ENCODE results near the gene CIAPIN1.
A peak's percentile ranks its signal among the peaks of the same experiment; 100 is the strongest.

Gene CIAPIN1

GRCh38 chr16:57476546-57477410 is 29.6 kb upstream of the CIAPIN1 start:
- no peak for DNase-seq (ENCODE audit: low spot score)

GRCh38 chr16:57475711-57476339 is 28.6 kb upstream of the CIAPIN1 start:
- DNase-seq (ENCODE audit: low spot score) = peak; percentile 13

DNA sequence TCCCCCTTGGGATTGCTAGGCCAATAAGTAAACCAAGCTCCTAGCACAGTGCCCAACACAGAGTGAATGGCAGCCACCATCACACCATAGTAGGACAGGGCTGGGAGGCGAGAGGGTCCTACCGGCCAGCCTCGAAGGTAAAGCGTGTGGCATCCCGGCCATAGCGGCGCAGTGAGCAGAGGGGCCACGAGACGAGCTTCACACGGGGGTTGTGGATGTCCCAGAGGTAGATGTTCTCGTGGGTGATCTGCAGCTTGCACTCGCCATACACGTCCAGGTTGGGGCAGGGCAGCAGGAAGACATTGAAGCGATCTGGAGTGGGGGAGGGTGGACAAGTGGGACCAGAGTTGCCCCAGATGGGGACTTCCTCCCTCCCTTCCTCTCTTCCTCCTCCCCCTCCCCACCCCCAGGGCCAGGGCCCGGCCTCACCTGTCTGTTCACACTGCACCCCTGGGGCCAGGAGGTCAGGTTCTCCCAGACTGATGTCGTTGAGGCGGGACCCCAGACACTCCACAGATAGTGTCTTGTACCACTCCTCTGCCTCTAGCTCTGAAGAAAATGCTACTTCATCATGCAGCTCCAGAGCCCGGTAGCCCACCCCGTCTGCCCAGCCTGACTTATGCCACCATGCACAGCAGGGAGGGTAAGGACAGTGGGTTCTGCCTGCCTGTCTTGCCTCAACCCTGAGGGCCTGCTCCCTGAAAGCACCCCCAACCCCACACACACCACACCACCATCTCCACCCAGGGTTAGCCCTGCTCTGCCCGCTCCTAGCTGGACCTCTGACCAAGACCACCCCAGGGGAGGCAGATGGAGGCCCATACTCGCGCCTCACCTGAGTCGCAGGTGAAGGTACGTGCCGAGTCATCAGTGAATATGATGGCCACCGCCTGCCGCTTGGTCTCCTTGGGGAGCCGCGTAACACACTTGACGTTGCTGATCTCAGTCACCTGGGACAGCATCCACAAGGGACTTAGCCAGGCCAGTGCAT is 27.8 kb upstream of the CIAPIN1 start:
- DNase-seq (ENCODE audit: low spot score) = no peak

DNA sequence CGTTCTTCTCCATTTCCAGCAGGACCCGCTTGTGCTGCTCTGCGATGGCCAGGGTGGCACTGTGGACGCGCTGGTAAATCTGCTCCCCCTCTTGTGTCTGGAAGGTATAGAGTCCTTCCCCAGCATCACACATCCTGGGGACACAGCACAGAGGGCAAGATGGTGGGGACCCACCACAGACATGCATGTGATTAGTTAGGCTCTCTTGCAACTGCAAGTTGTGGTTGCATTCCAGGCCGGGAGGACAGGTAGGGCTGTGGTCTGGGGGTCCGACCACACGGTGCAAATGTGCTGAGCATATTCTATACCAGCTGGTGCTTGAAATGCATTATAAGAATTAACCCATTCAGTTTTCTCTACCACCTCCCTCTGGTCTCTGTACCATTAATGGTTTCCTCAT is 26.7 kb upstream of the CIAPIN1 start:
- no peak for DNase-seq (ENCODE audit: low spot score)

DNA sequence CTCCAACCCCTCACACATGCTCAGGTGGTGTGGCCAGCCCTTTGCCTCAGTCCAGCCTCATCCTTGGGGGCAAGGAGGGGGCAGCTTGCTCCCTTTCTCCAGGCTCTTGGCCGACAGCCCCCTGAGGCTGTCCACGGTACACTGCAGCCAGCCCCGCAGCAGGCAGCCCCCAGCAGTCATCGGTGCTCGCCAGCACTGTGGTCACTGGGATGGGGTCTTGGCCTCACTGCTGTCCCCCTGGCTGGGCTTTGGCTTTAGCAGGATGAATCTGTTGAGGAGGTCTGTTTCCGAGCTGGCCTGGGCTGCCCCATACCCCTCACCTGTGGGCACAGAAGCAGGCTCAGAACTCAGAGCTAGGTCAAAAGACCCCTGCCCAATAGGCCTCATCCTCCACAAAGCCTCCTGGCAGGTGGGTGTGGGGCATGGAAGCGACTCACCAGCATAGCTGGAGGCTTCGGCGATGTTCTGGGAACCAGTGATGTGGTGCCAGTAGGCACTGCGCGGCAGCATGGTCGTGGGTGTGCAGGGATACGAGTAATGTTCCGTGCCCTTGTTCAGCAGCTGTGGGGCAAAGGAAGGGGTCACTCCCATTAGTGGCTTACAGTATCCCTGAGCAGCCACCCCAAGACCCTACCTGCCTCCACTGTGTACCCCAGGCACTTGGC is 26.1 kb upstream of the CIAPIN1 start:
- no peak for DNase-seq (ENCODE audit: low spot score)

- DNase-seq (ENCODE audit: low spot score) = no peak
Measured at GRCh38 chr16:57472665-57473060, 25.5 kb upstream of the CIAPIN1 start.

DNA sequence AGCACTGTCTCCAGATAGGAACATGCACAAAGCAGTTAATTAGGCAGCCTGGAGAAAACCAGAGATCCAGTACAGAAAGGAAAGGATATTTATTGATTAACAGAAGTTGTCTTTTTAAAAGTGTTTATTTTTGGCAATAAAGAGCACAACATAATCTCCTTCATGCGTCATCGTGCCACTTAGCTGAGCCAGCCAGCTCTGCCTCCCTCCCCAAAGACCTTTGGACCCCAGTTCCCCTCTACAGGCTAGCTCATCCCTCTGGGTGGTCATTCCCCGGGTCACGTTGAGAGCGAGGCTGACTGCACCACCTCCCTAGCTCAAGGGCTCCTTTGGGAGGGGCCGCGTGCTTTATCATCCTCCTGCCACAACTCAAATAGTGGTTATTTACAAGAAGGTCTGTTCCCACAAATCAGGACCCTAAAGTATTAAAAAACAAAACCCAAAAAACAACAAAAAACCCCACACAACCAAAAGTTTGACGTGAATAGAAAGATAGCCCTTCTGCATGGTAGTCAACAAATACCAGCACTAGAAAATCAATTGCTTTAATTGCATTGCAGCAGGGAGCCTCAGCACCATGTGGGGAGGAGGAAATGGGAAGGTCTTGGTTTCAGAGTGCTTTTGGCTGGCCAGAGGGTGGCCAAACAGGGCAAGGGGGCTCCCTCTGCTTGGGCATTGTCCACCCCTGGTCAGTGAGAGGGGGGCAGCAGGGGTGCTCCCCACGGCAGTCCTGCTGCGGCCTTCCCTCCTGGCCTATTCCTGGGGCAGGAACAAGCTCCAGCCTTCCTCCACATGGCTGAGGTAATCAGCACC is 24.9 kb upstream of the CIAPIN1 start:
- no peak for DNase-seq (ENCODE audit: low spot score)

DNA sequence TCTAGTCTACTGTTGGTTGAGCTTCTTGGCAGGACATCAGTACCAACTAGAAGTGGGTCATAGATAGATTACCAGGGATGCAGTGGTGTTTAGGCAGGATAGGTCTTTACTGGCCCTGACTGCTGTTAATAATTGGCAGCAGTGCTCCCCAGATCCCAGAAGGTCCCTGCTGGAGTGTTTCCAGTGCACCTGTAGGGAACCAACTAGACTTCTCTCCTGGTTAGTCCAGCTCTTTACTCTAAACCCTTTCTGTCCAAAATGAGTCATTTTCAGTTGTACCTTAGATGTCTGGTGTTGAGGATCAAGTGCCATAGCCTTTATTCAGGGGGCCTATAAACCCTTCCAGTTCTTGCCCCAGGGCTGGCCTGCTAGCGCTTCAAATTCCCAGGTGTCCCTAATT is 24.0 kb upstream of the CIAPIN1 start:
- no peak for DNase-seq (ENCODE audit: low spot score)

DNA sequence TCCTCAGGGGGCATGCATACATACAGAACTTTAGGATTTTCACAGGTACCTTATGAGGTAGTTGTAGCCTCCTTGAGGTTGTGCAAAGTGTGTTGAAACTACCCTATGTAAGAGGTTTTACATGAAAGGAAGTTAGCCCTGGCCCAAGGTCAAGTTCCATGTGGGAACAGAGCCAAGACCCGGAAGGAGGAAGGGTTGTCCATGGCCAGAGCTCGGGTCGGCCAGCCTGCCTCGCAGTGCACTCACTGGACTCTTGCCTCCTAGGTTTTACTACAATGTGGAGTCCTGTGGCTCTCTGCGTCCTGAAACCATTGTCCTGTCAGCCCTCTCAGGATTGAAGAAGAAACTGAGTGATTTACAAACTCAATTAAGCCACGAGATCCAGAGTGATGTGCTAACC is 23.5 kb upstream of the CIAPIN1 start:
- no peak for DNase-seq (ENCODE audit: low spot score)

DNA sequence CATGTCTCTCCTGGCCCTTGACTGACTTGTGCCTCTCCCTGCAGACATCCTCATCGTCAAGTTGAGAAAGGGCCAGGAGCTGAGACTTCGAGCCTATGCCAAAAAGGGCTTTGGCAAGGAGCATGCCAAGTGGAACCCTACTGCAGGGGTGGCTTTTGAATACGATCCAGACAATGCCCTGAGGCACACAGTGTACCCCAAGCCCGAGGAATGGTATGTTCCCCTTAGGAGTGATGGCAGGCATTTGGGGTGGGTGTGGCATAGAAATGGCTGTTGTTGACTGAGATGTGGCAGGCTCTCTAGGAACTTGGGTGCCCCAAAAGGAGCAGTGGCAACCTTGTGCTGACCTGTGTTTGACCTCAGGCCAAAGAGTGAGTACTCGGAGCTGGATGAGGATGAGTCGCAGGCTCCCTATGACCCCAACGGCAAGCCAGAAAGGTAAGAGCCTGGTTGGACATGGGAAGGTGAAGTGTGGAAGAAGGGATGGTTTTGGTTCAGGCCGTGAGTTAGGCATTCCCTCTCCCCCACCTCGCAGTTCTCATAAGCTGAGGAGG is 22.8 kb upstream of the CIAPIN1 start:
- DNase-seq (ENCODE audit: low spot score) = no peak

- DNase-seq (ENCODE audit: low spot score) = no peak
Measured at GRCh38 chr16:57469046-57469445, 21.9 kb upstream of the CIAPIN1 start.

- DNase-seq (ENCODE audit: low spot score) = no peak
Measured at GRCh38 chr16:57468346-57468745, 21.2 kb upstream of the CIAPIN1 start.

DNA sequence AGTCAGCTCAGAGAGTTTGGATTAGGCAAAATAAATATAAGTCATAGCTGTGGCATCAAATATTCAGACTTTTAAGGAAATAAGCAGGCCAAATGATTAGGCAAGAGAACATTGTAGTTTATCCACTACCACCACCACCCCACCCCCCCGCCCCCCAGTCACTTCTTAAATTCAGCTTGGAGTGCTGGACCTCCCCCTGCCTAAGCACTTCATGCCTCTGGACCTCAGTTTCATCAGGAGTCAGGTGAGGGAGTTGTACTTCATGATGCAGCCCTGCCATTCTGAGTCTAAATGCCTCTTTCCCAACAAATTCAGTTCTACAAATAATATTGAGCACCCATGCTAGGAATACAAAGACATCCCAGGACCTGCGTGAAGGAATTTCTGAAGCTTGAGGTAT is 17.3 kb upstream of the CIAPIN1 start:
- DNase-seq (ENCODE audit: low spot score) = no peak

DNA sequence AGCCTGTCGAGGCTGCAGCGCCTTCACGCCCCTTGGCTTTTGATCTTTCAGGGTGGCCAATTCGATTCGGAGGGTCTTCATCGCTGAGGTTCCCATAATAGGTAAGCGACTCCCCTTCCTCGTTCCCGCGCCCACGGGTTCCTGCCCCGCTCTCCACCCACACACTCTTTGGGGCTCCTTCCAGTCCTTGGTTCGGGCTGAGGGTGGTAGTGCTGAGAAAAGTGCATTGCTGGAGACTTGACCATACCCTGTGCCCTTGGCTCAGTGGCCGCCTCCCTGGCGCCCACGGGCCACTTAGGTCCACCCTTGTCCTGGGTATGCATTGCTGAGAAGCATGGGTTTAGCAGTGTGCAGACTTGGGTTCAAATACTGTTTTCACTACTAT is 15.8 kb upstream of the CIAPIN1 start:
- DNase-seq (ENCODE audit: low spot score) = peak; percentile 51

DNA sequence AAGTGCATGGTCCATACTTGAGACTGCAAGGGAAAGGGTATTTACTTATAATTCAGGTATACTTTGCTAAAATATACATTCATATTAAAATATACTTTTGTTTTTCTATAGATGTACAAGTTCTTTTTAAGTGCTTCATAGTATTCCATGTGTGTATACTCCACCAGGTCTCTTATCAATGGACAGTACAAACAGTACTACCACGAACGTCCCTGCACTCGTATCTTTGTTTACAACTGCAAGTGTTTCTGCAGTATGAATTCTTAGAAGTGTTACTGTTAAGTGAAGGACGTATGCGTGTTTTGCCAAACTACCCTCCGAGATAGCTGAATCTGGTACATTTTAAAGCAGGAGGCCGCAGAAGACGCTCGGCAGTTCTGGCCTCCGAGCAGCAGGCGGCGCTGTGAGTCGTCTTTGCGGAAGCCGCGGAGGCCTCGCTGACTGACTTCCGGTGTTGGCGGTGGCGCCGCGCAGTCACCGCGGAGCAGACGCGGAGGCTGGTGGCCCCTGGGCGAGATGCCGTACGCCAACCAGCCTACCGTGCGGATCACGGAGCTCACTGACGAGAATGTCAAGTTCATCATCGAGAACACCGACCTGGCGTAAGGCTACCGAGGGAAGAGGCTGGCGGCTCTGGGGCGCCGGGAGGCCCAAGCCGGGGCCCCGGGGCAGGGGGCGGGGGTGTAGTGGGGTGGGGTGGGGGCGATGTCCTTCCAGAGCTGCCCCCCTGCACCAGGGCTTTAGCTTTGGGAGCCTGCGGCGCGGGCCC is 15.2 kb upstream of the CIAPIN1 start, which contains the start of gene POLR2C:
POLR2C (plus strand) TSS at position 471 of the 769 bp plus-strand sequence; CDS start at position 517, 46 bp downstream.
- peak; percentile 88 for DNase-seq (ENCODE audit: low spot score)

- no peak for DNase-seq (ENCODE audit: low spot score)
Measured at GRCh38 chr16:57452021-57452420, 4.8 kb upstream of the CIAPIN1 start.

GRCh38 chr16:57446531-57447185 is 527 bp downstream of the CIAPIN1 start:
- peak; percentile 65 for DNase-seq (ENCODE audit: low spot score)

DNA sequence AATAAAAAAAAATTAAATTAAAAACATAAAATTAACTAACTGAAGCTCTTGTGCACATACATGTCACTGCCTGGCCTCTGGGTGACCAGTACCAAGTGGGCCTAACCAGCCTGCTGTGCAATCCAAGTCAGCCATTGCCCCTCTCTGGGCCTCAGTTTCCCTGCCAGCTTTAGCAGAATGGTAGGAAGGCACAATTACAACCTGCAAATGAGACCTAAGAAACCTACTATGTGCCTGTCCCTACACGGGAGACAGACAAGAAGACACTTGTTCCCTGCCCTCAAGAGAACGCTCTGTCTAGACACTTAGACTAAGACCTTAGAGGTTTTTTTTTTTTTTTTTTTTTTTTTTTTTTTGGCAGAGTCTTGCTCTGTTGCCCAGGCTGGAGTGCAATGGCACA is 1.7 kb downstream of the CIAPIN1 start:
- no peak for DNase-seq (ENCODE audit: low spot score)

- DNase-seq (ENCODE audit: low spot score) = no peak
Measured at GRCh38 chr16:57444711-57445110, 2.5 kb downstream of the CIAPIN1 start.

Measured in RKO (cell line).